Middle frontal gyrus (tissue), 1 donor: ENCODE measurements around the gene KCTD1.

Source experiments
- DNase-seq: peaks from one replicate; pipeline ENCODE4 v3.0.0-alpha.2; 2015; ENCODE audit warnings: low spot score; ENCODE audit errors: extremely low spot score

Gene KCTD1

GRCh38 chr18:26482569-26482968, 65.8 kb downstream of the KCTD1 start:
- DNase-seq = no peak

GRCh38 chr18:26480897-26481795, 67.2 kb downstream of the KCTD1 start:
- DNase-seq = no peak

GRCh38 chr18:26479681-26480079, 68.7 kb downstream of the KCTD1 start:
- no peak for DNase-seq

GRCh38 chr18:26479065-26479680, 69.2 kb downstream of the KCTD1 start:
- DNase-seq = no peak

GRCh38 chr18:26477828-26478466, 70.4 kb downstream of the KCTD1 start:
- DNase-seq = no peak

GRCh38 chr18:26476697-26477096, 71.7 kb downstream of the KCTD1 start:
- DNase-seq = no peak

- DNase-seq = no peak
Measured at GRCh38 chr18:26474542-26474941, 73.8 kb downstream of the KCTD1 start.

GRCh38 chr18:26473672-26474071, 74.7 kb downstream of the KCTD1 start:
- no peak for DNase-seq

GRCh38 chr18:26471826-26472225, 76.5 kb downstream of the KCTD1 start:
- DNase-seq = no peak

GRCh38 chr18:26471027-26471426, 77.3 kb downstream of the KCTD1 start:
- DNase-seq = no peak

GRCh38 chr18:26470011-26470637, 78.2 kb downstream of the KCTD1 start:
- no peak for DNase-seq

GRCh38 chr18:26468931-26469340, 79.4 kb downstream of the KCTD1 start:
- DNase-seq = no peak

GRCh38 chr18:26466026-26466425, 82.3 kb downstream of the KCTD1 start:
- DNase-seq = no peak

- no peak for DNase-seq
Measured at GRCh38 chr18:26465431-26465830, 82.9 kb downstream of the KCTD1 start.

GRCh38 chr18:26464128-26465011, 84.0 kb downstream of the KCTD1 start:
- DNase-seq = no peak

- DNase-seq = no peak
Measured at GRCh38 chr18:26462355-26462754, 86.0 kb downstream of the KCTD1 start.

GRCh38 chr18:26461405-26461804, 86.9 kb downstream of the KCTD1 start:
- no peak for DNase-seq

GRCh38 chr18:26460449-26461091, 87.8 kb downstream of the KCTD1 start:
- DNase-seq = no peak

GRCh38 chr18:26459884-26460283, 88.5 kb downstream of the KCTD1 start:
- DNase-seq = no peak

- no peak for DNase-seq
Measured at GRCh38 chr18:26459340-26459739, 89.0 kb downstream of the KCTD1 start.
